Sigmoid colon (tissue), 7 donors: ENCODE results near the gene ESYT3. TPM values are rescaled to one million over a fixed set of nuclear protein-coding genes. Genes with fewer than 3 reads are reported as not detected.

ENCODE experiments used
- DNase-seq: peaks from one replicate; pipeline ENCODE4 v3.0.0-alpha.2; 2019
- H3K27ac ChIP-seq, 4 donors: fragments of 200-600 bp; sonication (generic); one replicate each; pipeline ENCODE4 v1.5.1; 2016 to 2019; ENCODE audit warnings: mild to moderate bottlenecking in 1 of 4
- H3K27me3 ChIP-seq, 3 donors: fragments of 200-600 bp; sonication (generic); one replicate each; pipeline ENCODE4 v1.5.1; 2019; ENCODE audit warnings: mild to moderate bottlenecking in 1 of 3
- H3K36me3 ChIP-seq, 4 donors: fragments of 200-600 bp; sonication (generic); one replicate each; pipeline ENCODE4 v1.5.1; 2016 to 2019
- H3K4me1 ChIP-seq, 4 donors: fragments of 200-600 bp; sonication (generic); one replicate each; pipeline ENCODE4 v1.5.1; 2017 to 2019
- H3K4me3 ChIP-seq, 4 donors: fragments of 200-600 bp; sonication (generic); one replicate each; pipeline ENCODE4 v1.5.1; 2017 to 2019; ENCODE audit warnings: mild to moderate bottlenecking in 2 of 4, moderate library complexity in 1 of 4
- H3K9me3 ChIP-seq, 4 donors: fragments of 200-600 bp in 3 of 4; sonication (generic) in 3 of 4; one replicate each; pipeline versions ENCODE4 v1.5.1 to v1.6.1; 2013 to 2019
- EP300 ChIP-seq, 4 donors: sonication (generic); formaldehyde crosslinking; IDR thresholded peaks; one replicate each; pipeline ENCODE4 v1.6.1; 2017; ENCODE audit warnings: antibody characterized with exemption in 4 of 4
- POLR2A ChIP-seq, 2 donors: fragments of 450-650 bp; IDR thresholded peaks; one replicate each; pipeline ENCODE4 v1.6.1; 2016; ENCODE audit warnings: antibody characterized with exemption in 2 of 2, mild to moderate bottlenecking in 2 of 2, moderate library complexity in 2 of 2
- POLR2AphosphoS5 ChIP-seq, 4 donors: sonication (generic); formaldehyde crosslinking; IDR thresholded peaks; one replicate each; pipeline ENCODE4 v1.6.1; 2017; ENCODE audit warnings: antibody characterized with exemption in 4 of 4
- WGBS, 2 donors: extraction: QIAGEN DNeasy Blood & Tissue Kit; methylation state at CpG; one replicate each; pipeline ENCODE4 v1.1.7; 2013; 5-methylcytosine and 5-hydroxymethylcytosine counted together
- intact Hi-C: fragments of 100-400 bp; cut with DNase I; formaldehyde crosslinking; loops from one replicate; pipeline ENCODE4 v1.15.1; 2023
- polyA plus RNA-seq, 3 donors: library from polyadenylated mRNA; stranded (reverse); fragments of 200-250 nt; gene quantifications; one replicate each; pipeline ENCODE4 v1.2.3, GENCODE V29; 2013
- total RNA-seq, 4 donors: library from RNA; depleted of rRNA; stranded (reverse); fragments of >200 nt; gene quantifications; one replicate each; pipeline ENCODE4 v1.1.0, GENCODE V29; 2016
- TF ChIP-seq, protein P1 (sequence below), 4 experiments: fragments of 450-650 bp in 3 of 4; fragments of 200-600 bp in 1 of 4; IDR thresholded peaks; one replicate each; pipeline ENCODE4 v1.5.1; 2016 to 2019; ENCODE audit warnings: antibody characterized with exemption in 4 of 4, mild to moderate bottlenecking in 3 of 4, moderate library complexity in 2 of 4
- donor health status: healthy with polysubstance abuse.
- donor health status: Bipolar disorder and iron deficiency.
- donor health status: healthy.

ESYT3 gene
- total and polyA plus RNA-seq, 7 donors: 0.23 to 19.4 (median 15.1) TPM

DNA sequence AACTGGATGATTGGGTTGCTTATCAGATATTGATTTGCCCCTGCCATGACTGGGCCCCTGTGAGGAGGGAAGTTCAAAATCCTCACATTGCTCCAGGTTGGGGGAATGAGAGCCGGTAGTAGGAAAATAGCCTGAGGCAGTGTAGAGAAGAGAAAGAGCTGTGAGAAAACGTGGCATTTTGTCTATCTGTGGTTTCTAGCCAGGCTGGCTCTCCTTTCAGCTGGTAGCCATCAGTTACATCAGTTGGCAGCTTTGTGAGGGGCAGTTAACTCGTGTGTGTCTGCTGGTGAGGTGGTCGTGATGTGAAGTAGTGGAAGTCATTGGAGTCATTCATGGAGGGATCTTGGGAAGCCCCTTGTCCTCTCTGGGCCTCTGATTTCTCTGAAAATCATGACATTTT, 5.2 kb downstream of the ESYT3 start:
- TF ChIP-seq, protein P1, sequence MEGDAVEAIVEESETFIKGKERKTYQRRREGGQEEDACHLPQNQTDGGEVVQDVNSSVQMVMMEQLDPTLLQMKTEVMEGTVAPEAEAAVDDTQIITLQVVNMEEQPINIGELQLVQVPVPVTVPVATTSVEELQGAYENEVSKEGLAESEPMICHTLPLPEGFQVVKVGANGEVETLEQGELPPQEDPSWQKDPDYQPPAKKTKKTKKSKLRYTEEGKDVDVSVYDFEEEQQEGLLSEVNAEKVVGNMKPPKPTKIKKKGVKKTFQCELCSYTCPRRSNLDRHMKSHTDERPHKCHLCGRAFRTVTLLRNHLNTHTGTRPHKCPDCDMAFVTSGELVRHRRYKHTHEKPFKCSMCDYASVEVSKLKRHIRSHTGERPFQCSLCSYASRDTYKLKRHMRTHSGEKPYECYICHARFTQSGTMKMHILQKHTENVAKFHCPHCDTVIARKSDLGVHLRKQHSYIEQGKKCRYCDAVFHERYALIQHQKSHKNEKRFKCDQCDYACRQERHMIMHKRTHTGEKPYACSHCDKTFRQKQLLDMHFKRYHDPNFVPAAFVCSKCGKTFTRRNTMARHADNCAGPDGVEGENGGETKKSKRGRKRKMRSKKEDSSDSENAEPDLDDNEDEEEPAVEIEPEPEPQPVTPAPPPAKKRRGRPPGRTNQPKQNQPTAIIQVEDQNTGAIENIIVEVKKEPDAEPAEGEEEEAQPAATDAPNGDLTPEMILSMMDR (IDR thresholded peaks at IDR 0.05): no peak
- TF ChIP-seq POLR2AphosphoS5 (IDR thresholded peaks at IDR 0.05) (no peak), POLR2A (IDR thresholded peaks at IDR 0.05) (no peak), EP300 (IDR thresholded peaks at IDR 0.05) (no peak)
- Histone ChIP-seq H3K27ac (peak overlapping the region in 3 of 4 donors; percentile 34 to 50 (median 46)), H3K36me3 (no peaks in the 10 kb centered on the region), H3K4me3 (no peak overlapping the region), H3K27me3 (no peaks in the 10 kb centered on the region), H3K4me1 (peaks cover 0 to 73% (median 63%) of the 10 kb centered on the region in 4 donors), H3K9me3 (no peaks in the 10 kb centered on the region)
- 73 to 78% methylated on average over 4 of the region's 4 CpGs for WGBS, 2 donors
- intact Hi-C loops: loop anchor here (10.0 kb wide), 1 partner anchor 255 kb away; the partner anchor contains the start of gene ARMC8
- DNase-seq: no peak

DNA sequence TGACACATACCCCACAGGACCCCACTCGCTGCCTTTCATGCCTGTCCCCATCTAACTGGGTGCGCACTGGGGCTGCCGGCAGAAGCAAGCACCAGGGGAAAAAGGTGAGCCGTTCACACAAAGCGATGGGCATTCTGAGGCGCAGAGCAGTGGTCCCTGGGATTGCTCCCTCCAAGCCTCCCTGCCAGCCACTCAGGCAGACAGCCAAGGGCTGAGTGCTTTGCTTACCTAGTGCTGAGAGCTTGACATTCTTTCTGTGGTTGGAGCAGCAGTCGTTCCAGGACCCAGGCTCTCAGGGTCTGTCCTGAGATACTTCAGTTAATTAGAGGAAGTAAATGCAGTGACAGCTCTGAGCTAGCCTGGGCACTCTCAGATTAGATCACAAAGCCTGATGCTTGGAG, 5.7 kb downstream of the ESYT3 start:
- Histone ChIP-seq H3K27me3 (no peaks in the 10 kb centered on the region), H3K4me3 (no peak overlapping the region), H3K4me1 (peaks cover 0 to 70% (median 58%) of the 10 kb centered on the region in 4 donors), H3K9me3 (no peaks in the 10 kb centered on the region), H3K36me3 (no peaks in the 10 kb centered on the region), H3K27ac (peak overlapping the region in 3 of 4 donors; percentile 34 to 50 (median 46))
- WGBS, 2 donors: 86 to 88% methylated on average over 7 of the region's 7 CpGs
- intact Hi-C loops: no loop called here
- no peak for DNase-seq
- TF ChIP-seq POLR2AphosphoS5 (IDR thresholded peaks at IDR 0.05) (peak in 1 of 4 donors; percentile 17), EP300 (IDR thresholded peaks at IDR 0.05) (no peak)

DNA sequence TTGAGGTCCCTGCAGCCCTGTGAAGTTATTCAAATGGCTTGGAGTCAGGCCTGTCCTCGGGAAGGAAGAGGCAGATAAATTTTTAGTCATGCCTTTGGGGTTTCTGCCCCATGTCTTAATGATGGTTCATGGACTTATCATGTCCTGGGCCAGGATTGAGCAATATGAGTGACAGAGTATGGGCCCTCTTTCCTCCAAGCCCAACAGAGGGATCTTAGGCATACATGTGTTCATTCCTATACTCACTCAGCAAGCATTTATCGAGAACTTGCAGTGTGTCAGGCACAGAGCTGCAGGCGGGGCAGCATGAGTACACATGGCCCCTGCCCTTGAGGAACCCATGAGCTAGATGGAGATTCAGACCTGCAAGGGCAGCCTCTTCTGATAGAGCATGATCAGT, 6.2 kb downstream of the ESYT3 start:
- no peaks in the 10 kb centered on the region for H3K27me3 ChIP-seq
- no peaks in the 10 kb centered on the region for H3K9me3 ChIP-seq
- no peaks in the 10 kb centered on the region for H3K36me3 ChIP-seq
- no peak for DNase-seq
- no peak overlapping the region for H3K4me3 ChIP-seq
- WGBS, 2 donors: 84 to 86% methylated on average over 3 of the region's 3 CpGs
- TF ChIP-seq, protein P1 (IDR thresholded peaks at IDR 0.05): no peak
- TF ChIP-seq POLR2A (IDR thresholded peaks at IDR 0.05): no peak
- no peak for TF ChIP-seq POLR2AphosphoS5 (IDR thresholded peaks at IDR 0.05)
- TF ChIP-seq EP300 (IDR thresholded peaks at IDR 0.05): no peak
- intact Hi-C loops: no loop called here
- H3K27ac ChIP-seq: peak overlapping the region in 3 of 4 donors; percentile 34 to 50 (median 46)
- peaks cover 0 to 66% (median 54%) of the 10 kb centered on the region in 4 donors for H3K4me1 ChIP-seq

DNA sequence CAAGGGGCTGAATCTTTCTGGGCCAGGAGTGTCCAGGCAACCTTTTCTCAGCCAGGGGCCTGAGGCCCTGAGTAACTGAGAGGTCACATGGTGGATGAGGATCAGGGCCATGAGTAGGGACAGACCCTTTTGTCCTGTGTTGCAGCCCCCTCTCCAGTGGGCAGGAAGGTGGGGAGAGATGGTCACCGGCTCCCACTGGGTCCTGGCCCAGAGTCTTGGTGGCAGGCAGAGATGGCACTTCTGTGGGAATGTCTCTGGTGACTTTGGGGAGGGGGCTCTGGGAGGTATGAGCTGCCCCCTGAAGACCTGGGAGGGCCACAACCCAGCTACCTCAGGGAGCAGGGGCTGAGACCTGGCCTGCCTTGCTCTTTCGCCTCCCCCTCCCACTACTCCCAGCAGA, 6.8 kb downstream of the ESYT3 start:
- Histone ChIP-seq H3K9me3 (no peaks in the 10 kb centered on the region), H3K27me3 (no peaks in the 10 kb centered on the region), H3K27ac (no peak overlapping the region), H3K4me1 (peaks cover 0 to 60% (median 50%) of the 10 kb centered on the region in 4 donors), H3K36me3 (no peaks in the 10 kb centered on the region), H3K4me3 (no peak overlapping the region)
- DNase-seq: no peak
- WGBS, 2 donors: 92 to 96% methylated on average over 2 of the region's 2 CpGs
- intact Hi-C loops: no loop called here
- no peak for TF ChIP-seq POLR2AphosphoS5 (IDR thresholded peaks at IDR 0.05)
- no peak for TF ChIP-seq POLR2A (IDR thresholded peaks at IDR 0.05)
- no peak for TF ChIP-seq EP300 (IDR thresholded peaks at IDR 0.05)
- TF ChIP-seq, protein P1 (IDR thresholded peaks at IDR 0.05): no peak

DNA sequence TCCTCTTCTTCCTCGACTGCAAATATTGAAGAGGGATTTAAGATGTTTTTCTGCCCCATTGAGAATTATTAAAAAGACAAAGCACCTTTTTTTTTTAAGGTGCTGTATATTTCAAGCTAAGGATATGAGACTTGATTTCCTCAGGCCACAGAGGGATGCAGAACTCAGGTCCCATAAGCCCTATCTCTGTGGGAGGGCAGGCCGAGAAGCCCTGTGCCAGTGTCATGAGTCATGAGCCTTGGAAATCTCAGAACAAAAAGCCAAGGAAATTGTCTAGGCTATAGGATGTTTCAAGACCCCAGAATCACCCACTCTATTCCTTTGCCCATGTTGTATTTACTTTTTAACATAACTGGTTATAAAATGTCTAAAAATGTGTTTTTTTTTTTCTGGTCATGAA, 7.3 kb downstream of the ESYT3 start:
- H3K27me3 ChIP-seq: no peaks in the 10 kb centered on the region
- no peaks in the 10 kb centered on the region for H3K36me3 ChIP-seq
- H3K4me3 ChIP-seq: no peak overlapping the region
- WGBS, 2 donors: 73 to 88% methylated on average over 2 of the region's 2 CpGs
- H3K9me3 ChIP-seq: no peaks in the 10 kb centered on the region
- H3K27ac ChIP-seq: no peak overlapping the region
- TF ChIP-seq EP300 (IDR thresholded peaks at IDR 0.05) (no peak), POLR2A (IDR thresholded peaks at IDR 0.05) (no peak), POLR2AphosphoS5 (IDR thresholded peaks at IDR 0.05) (no peak)
- TF ChIP-seq, protein P1 (IDR thresholded peaks at IDR 0.05): no peak
- no peak for DNase-seq
- intact Hi-C loops: no loop called here
- H3K4me1 ChIP-seq: peaks cover 0 to 56% (median 50%) of the 10 kb centered on the region in 4 donors
